SU-DHL-6 (cell line): ENCODE data around the gene CIAO2A.
"Not testable (repeated sequence)": the region's sequence is repeated elsewhere in the genome, so short reads cannot be mapped to it uniquely, and the experiment has no call there.

Source experiments
- H2AFZ ChIP-seq: fragments of 200-600 bp; sonication (generic); 2 replicates; pipeline ENCODE4 v1.6.1; 2014; ENCODE audit warnings: low read depth, mild to moderate bottlenecking, moderate library complexity, mixed read lengths, antibody characterized with exemption, low read length; ENCODE audit not compliant: severe bottlenecking
- H3F3A ChIP-seq: fragments of 200-600 bp; shearing (Covaris generic); 2 replicates; pipeline ENCODE4 v1.6.0; 2016; ENCODE audit warnings: antibody characterized with exemption, mild to moderate bottlenecking; ENCODE audit not compliant: insufficient read depth
- H3K27ac ChIP-seq: fragments of 200-600 bp; sonication (generic); 2 replicates; pipeline ENCODE4 v1.5.1; 2016; ENCODE audit warnings: low read depth, mild to moderate bottlenecking, low read length, moderate library complexity, mixed read lengths
- H3K27me3 ChIP-seq: fragments of 200-600 bp; sonication (generic), shearing (Covaris generic); 2 replicates; pipeline ENCODE4 v1.6.0; 2014; ENCODE audit warnings: mild to moderate bottlenecking, low read length
- H3K36me3 ChIP-seq: fragments of 200-600 bp; sonication (generic); 2 replicates; pipeline ENCODE4 v1.6.1; 2014; ENCODE audit warnings: mild to moderate bottlenecking, low read length, mixed read lengths
- H3K4me2 ChIP-seq: fragments of 300-600, 200-600 bp; shearing (Covaris generic), sonication (generic); 2 replicates; pipeline ENCODE4 v1.6.0; 2014; ENCODE audit warnings: low read length, low read depth, mild to moderate bottlenecking; ENCODE audit not compliant: poor library complexity, severe bottlenecking
- H3K4me3 ChIP-seq: fragments of 200-600 bp; sonication (generic); 2 replicates; pipeline ENCODE4 v1.5.1; 2014; ENCODE audit warnings: antibody characterized with exemption, low read length, mild to moderate bottlenecking, mixed read lengths; ENCODE audit not compliant: insufficient read depth, poor library complexity, severe bottlenecking
- H3K79me2 ChIP-seq: fragments of 200-600 bp; sonication (generic); 2 replicates; pipeline ENCODE4 v1.6.1; 2014; ENCODE audit warnings: mild to moderate bottlenecking, low read length, moderate library complexity; ENCODE audit not compliant: insufficient read depth
- H3K9ac ChIP-seq: fragments of 200-600 bp; sonication (generic); 2 replicates; pipeline ENCODE4 v1.7.0; 2014; ENCODE audit warnings: mild to moderate bottlenecking, low read length
- H3K9me2 ChIP-seq: fragments of 200-600 bp; sonication (generic); replicated peaks from 2 replicates; pipeline ENCODE4 v1.6.1; 2014; ENCODE audit warnings: low read length; ENCODE audit not compliant: insufficient read depth
- H3K9me3 ChIP-seq: fragments of 200-600 bp; sonication (generic); 2 replicates; pipeline ENCODE4 v1.6.1; 2014; ENCODE audit warnings: low read length, mixed read lengths; ENCODE audit not compliant: insufficient read depth
- H4K20me1 ChIP-seq: fragments of 200-600 bp; sonication (generic); 2 replicates; pipeline ENCODE4 v1.6.1; 2014; ENCODE audit warnings: low read depth, mild to moderate bottlenecking, antibody characterized with exemption, low read length, moderate library complexity, mixed read lengths
- CTCF ChIP-seq: fragments of 200-600 bp; sonication (generic); IDR thresholded peaks from one replicate; pipeline ENCODE4 v1.5.1; 2017; ENCODE audit warnings: antibody characterized with exemption, mild to moderate bottlenecking, low read length, moderate library complexity; ENCODE audit not compliant: insufficient read depth, poor library complexity, severe bottlenecking
- EZH2phosphoT487 ChIP-seq: fragments of 200-600 bp; sonication (generic), shearing (Covaris generic); conservative IDR thresholded peaks from 2 replicates; pipeline ENCODE4 v1.6.1; 2018; ENCODE audit warnings: mild to moderate bottlenecking, antibody characterized with exemption, low read length, moderate library complexity, mixed read lengths

The CIAO2A gene

GRCh38 chr15:64090527-64090926 lies 3.1 kb downstream of the CIAO2A start:
- Histone ChIP-seq H3K4me3 (no peak overlapping the region), H3K79me2 (peaks cover 60% of the 10 kb centered on the region), H3K9me2 (no peaks in the 10 kb centered on the region), H3K36me3 (peaks cover 18% of the 10 kb centered on the region), H3K27ac (no peak overlapping the region), H4K20me1 (no peaks in the 10 kb centered on the region), H2AFZ (no peak overlapping the region), H3K27me3 (no peaks in the 10 kb centered on the region), H3K9me3 (no peaks in the 10 kb centered on the region), H3F3A (peaks cover 8% of the 10 kb centered on the region), H3K9ac (no peak overlapping the region), H3K4me2 (peak overlapping the region; percentile 13)
- TF ChIP-seq EZH2phosphoT487 (no peak), CTCF (no peak)

- H3F3A ChIP-seq, result peaks cover 1% of the 10 kb centered on the region; the same call in 1 of the 2 replicates
- H3K9me2 ChIP-seq, result no peaks in the 10 kb centered on the region
- no peak overlapping the region for H3K4me3 ChIP-seq
- H3K9ac ChIP-seq, result no peak overlapping the region
- no peaks in the 10 kb centered on the region for H3K9me3 ChIP-seq
- no peaks in the 10 kb centered on the region for H3K27me3 ChIP-seq
- peaks cover 18% of the 10 kb centered on the region for H3K36me3 ChIP-seq
- H4K20me1 ChIP-seq, result no peaks in the 10 kb centered on the region
- H3K79me2 ChIP-seq, result peaks cover 60% of the 10 kb centered on the region
- no peak overlapping the region for H3K27ac ChIP-seq
- TF ChIP-seq EZH2phosphoT487, result no peak
- TF ChIP-seq CTCF, result no peak
- H3K4me2 ChIP-seq, result no peak overlapping the region
- H2AFZ ChIP-seq, result no peak overlapping the region
These were observed 3.9 kb downstream of the CIAO2A start for GRCh38 chr15:64089543-64090280.

- TF ChIP-seq EZH2phosphoT487 (no peak), CTCF (no peak)
- H4K20me1 ChIP-seq, result no peaks in the 10 kb centered on the region
- no peak overlapping the region for H2AFZ ChIP-seq
- H3K4me2 ChIP-seq, result no peak overlapping the region
- H3K9me2 ChIP-seq, result no peaks in the 10 kb centered on the region
- no peak overlapping the region for H3K4me3 ChIP-seq
- no peak overlapping the region for H3K9ac ChIP-seq
- no peaks in the 10 kb centered on the region for H3F3A ChIP-seq
- no peaks in the 10 kb centered on the region for H3K9me3 ChIP-seq
- H3K79me2 ChIP-seq, result peaks cover 26% of the 10 kb centered on the region
- H3K36me3 ChIP-seq, result peaks cover 8% of the 10 kb centered on the region
- H3K27ac ChIP-seq, result no peak overlapping the region
- H3K27me3 ChIP-seq, result no peaks in the 10 kb centered on the region
These were observed 10.9 kb downstream of the CIAO2A start for GRCh38 chr15:64082757-64083156.

GRCh38 chr15:64073496-64073895 lies 20.1 kb downstream of the CIAO2A start:
- H3K9me3 ChIP-seq, H3K4me2 ChIP-seq, H3K27ac ChIP-seq, H3K79me2 ChIP-seq, H3K9me2 ChIP-seq, H3F3A ChIP-seq, H3K4me3 ChIP-seq, H3K9ac ChIP-seq, H4K20me1 ChIP-seq, H2AFZ ChIP-seq, H3K27me3 ChIP-seq: not testable (repeated sequence)
- peaks cover 20% of the 10 kb centered on the region; the same call in 1 of the 2 replicates for H3K36me3 ChIP-seq
